Activated CD4-positive, alpha-beta T cell treated with anti-CD3 and anti-CD28 coated beads for 4 hours (primary cell): ENCODE data around the gene MAP3K20.
"Not testable (repeated sequence)": the region's sequence is repeated elsewhere in the genome, so short reads cannot be mapped to it uniquely, and the experiment has no call there.

Source experiments
- DNase-seq, 2 donors: peaks; one replicate each; pipeline ENCODE4 v3.0.0-alpha.2; 2020

The MAP3K20 gene

GRCh38 chr2:173164396-173164795 is 88.8 kb downstream of the MAP3K20 start:
- no peak for DNase-seq

- no peak for DNase-seq
Measured at GRCh38 chr2:173165443-173166238, 90.0 kb downstream of the MAP3K20 start.

GRCh38 chr2:173171321-173171720 is 95.7 kb downstream of the MAP3K20 start:
- no peak for DNase-seq

GRCh38 chr2:173171924-173172643 is 96.4 kb downstream of the MAP3K20 start:
- no peak for DNase-seq

- not testable (repeated sequence) for DNase-seq
Measured at GRCh38 chr2:173174339-173174738, 98.7 kb downstream of the MAP3K20 start.

- DNase-seq, result no peak
Measured at GRCh38 chr2:173175222-173175621, 99.6 kb downstream of the MAP3K20 start.

- DNase-seq, result no peak
Measured at GRCh38 chr2:173181982-173182381, 106.3 kb downstream of the MAP3K20 start.

GRCh38 chr2:173184031-173185004 is 108.7 kb downstream of the MAP3K20 start:
- no peak for DNase-seq

GRCh38 chr2:173185437-173185836 is 109.8 kb downstream of the MAP3K20 start:
- DNase-seq, result no peak

- no peak for DNase-seq
Measured at GRCh38 chr2:173187941-173188788, 112.5 kb downstream of the MAP3K20 start.

GRCh38 chr2:173191601-173192000 is 116.0 kb downstream of the MAP3K20 start:
- no peak for DNase-seq

GRCh38 chr2:173192071-173192470 is 116.4 kb downstream of the MAP3K20 start:
- DNase-seq, result no peak

- no peak for DNase-seq
Measured at GRCh38 chr2:173193925-173194324, 118.3 kb downstream of the MAP3K20 start.

- no peak for DNase-seq
Measured at GRCh38 chr2:173195100-173195499, 119.5 kb downstream of the MAP3K20 start.

- DNase-seq, result no peak
Measured at GRCh38 chr2:173196080-173196479, 120.4 kb downstream of the MAP3K20 start.

- DNase-seq, result no peak
Measured at GRCh38 chr2:173196638-173197037, 121.0 kb downstream of the MAP3K20 start.

GRCh38 chr2:173198327-173198726 is 122.7 kb downstream of the MAP3K20 start:
- no peak for DNase-seq

- DNase-seq, result no peak
Measured at GRCh38 chr2:173199294-173199693, 123.6 kb downstream of the MAP3K20 start.

- DNase-seq, result no peak
Measured at GRCh38 chr2:173202570-173202969, 126.9 kb downstream of the MAP3K20 start.

GRCh38 chr2:173204316-173204715 is 128.7 kb downstream of the MAP3K20 start:
- DNase-seq, result no peak

- DNase-seq, result no peak
Measured at GRCh38 chr2:173205375-173205774, 129.7 kb downstream of the MAP3K20 start.

- DNase-seq, result not testable (repeated sequence)
Measured at GRCh38 chr2:173207124-173207523, 131.5 kb downstream of the MAP3K20 start.
